Measurements from ENCODE around the gene PRR23E. TPM values are rescaled to one million over a fixed set of nuclear protein-coding genes. Genes with fewer than 3 reads are reported as not detected.

The PRR23E gene
- total RNA-seq, 1 donor from 2014 or later, result not detected

DNA sequence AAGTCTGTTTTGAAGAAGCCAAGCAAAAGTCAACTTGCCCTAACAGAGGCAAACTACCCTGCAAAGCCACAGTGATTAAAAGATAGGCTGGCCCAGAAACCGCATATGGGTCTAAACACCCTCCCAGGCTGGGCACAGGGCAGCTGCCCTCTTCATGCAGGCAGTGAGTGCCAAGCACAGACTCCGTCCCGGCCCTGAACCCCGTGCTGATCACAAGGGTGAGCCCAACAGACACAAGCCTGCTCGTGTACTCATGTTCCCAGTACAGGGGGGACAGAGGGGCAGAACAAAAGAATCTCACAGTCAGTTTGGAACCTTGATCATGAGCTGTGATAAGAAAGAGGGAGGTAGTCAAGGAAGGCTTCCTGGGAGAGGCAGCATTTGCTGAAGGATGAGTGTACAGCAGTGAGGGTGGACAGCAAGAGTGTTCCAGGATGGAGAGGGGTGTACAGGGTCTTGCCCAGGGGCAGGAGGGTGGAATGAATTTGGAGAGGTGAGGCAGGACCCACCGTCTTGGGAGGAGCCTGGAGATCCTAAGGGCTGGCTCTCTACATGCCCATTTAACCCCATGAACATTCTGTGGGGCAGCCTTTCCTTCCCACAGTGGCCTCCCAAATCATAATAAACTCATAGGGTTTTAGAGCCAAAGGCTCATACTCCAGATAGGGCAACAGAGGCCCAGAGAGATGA, 43.2 kb upstream of the PRR23E start:
- no peaks in the 10 kb centered on the region for H3K4me1 Mint-ChIP-seq (ENCODE audit: low read depth)
- no peaks in the 10 kb centered on the region for H3K9me3 Mint-ChIP-seq (ENCODE audit: low read depth)

GRCh38 chr3:127150513-127151250, 42.2 kb upstream of the PRR23E start:
- Mint-ChIP-seq H3K36me3 (ENCODE audit: low read depth) (no peaks in the 10 kb centered on the region), H3K27ac (ENCODE audit: unreplicated experiment) (no peak overlapping the region), H3K4me1 (ENCODE audit: low read depth) (no peaks in the 10 kb centered on the region), H3K9me3 (ENCODE audit: low read depth) (no peaks in the 10 kb centered on the region), H3K27me3 (ENCODE audit: low read depth) (peaks cover 20% of the 10 kb centered on the region), H3K4me3 (ENCODE audit: unreplicated experiment) (no peak overlapping the region)
- no peak for TF ChIP-seq CTCF (IDR thresholded peaks at IDR 0.05)
- DNase-seq (ENCODE audit: low spot score), result peak; percentile 72

More for the DNA sequence above, 43.2 kb upstream of the PRR23E start:
- TF ChIP-seq CTCF (IDR thresholded peaks at IDR 0.05), result no peak
- no peaks in the 10 kb centered on the region for H3K36me3 Mint-ChIP-seq (ENCODE audit: low read depth)
- peaks cover 20% of the 10 kb centered on the region for H3K27me3 Mint-ChIP-seq (ENCODE audit: low read depth)
- no peak overlapping the region for H3K27ac Mint-ChIP-seq (ENCODE audit: unreplicated experiment)
- no peak overlapping the region for H3K4me3 Mint-ChIP-seq (ENCODE audit: unreplicated experiment)
- peak; percentile 53 for DNase-seq (ENCODE audit: low spot score)

DNA sequence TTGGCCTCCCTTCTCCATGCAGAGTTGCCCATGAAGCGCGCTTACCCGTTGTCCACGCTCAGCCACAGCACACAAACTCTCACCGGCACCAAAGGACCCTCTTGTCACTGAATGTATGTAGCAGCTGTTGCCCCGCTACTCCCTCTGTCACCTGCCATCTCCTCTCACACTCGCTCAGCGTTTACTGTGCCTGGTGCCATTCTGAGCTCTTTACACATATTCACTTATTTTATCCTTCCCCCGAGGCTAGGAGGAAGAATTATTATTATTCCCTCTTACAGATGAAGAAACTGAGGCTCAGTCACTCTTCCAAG, 41.7 kb upstream of the PRR23E start:
- no peaks in the 10 kb centered on the region for H3K4me1 Mint-ChIP-seq (ENCODE audit: low read depth)
- H3K27ac Mint-ChIP-seq (ENCODE audit: unreplicated experiment), result no peak overlapping the region
- peaks cover 20% of the 10 kb centered on the region for H3K27me3 Mint-ChIP-seq (ENCODE audit: low read depth)
- no peak overlapping the region for H3K4me3 Mint-ChIP-seq (ENCODE audit: unreplicated experiment)
- no peak for TF ChIP-seq CTCF (IDR thresholded peaks at IDR 0.05)
- no peak for DNase-seq (ENCODE audit: low spot score)
- no peaks in the 10 kb centered on the region for H3K36me3 Mint-ChIP-seq (ENCODE audit: low read depth)
- no peaks in the 10 kb centered on the region for H3K9me3 Mint-ChIP-seq (ENCODE audit: low read depth)

DNA sequence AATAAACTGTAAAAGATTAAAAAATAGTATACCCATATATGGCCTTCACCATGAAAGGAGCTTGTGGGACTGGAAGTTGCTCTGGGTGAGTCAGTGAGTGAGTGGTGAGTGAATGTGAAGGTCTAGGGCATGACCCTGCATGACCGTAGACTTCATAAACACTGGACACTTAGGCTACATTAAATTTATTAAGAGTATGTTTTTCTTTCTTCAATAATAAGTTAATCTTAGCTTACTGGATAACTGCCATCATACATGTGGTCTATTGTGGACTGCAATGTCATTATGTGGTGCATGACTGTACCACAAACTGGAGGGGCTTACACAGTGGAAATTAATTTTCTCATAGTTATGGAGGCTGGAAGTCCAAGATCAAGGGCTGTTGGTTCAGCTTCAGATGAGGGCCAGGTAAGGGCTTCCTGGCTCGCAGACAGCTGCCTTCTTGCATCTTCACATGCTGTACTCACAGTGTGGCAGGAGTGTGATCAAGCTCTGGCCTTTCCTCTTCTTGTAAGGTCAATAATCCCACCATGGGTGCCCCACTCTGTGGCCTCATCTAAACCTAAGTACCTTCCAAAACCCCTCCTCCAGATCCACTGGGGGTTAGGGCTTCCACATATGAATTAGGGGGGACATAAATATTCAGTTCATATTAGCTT, 40.8 kb upstream of the PRR23E start:
- Mint-ChIP-seq H3K27ac (ENCODE audit: unreplicated experiment) (no peak overlapping the region), H3K4me1 (ENCODE audit: low read depth) (no peaks in the 10 kb centered on the region), H3K4me3 (ENCODE audit: unreplicated experiment) (no peak overlapping the region), H3K9me3 (ENCODE audit: low read depth) (no peaks in the 10 kb centered on the region), H3K27me3 (ENCODE audit: low read depth) (peaks cover 26% of the 10 kb centered on the region), H3K36me3 (ENCODE audit: low read depth) (no peaks in the 10 kb centered on the region)
- peak; percentile 0 for DNase-seq (ENCODE audit: low spot score)
- TF ChIP-seq CTCF (IDR thresholded peaks at IDR 0.05), result no peak

DNA sequence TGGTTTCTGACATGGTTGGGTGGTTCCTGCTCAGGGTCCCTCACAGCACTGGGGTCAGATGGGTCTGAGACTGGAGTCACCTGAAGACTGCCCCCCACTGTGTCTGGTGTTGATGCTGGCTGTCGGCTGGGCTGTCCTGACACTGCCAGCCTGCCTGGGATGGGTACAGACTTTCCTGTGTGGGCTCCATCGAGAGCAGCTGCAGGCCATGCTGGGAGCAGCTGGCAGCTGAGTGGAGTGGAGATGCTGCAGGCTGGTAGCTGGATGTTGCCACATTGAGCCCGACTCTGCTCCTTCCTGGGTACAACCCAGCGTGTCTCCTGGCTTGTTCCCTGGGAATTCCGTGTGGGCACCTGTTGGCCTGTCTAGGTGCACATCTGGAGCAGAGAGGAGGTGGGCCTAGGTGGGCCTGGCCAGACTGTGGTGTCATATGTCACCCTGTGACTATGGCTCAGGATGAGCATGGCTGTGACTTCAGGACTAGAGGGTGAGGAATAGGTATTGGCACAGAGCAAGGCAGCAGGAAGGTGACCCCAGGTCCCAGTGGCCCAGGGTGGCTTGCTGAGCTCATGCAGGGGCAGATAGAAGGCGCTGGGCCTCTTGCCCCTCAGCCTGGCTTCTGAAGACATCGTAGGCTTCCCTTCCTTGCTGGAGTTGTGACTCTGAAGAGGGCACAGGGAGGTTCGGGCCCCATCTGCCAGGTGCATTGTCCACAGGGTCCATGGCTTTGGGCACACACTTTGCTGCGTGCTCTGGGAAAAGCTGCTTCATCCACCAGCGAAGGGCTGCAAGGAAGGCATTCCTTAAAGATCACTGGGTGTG, 40.0 kb upstream of the PRR23E start:
- DNase-seq (ENCODE audit: low spot score), result peak; percentile 81
- Mint-ChIP-seq H3K27me3 (ENCODE audit: low read depth) (peaks cover 24% of the 10 kb centered on the region), H3K27ac (ENCODE audit: unreplicated experiment) (no peak overlapping the region), H3K4me1 (ENCODE audit: low read depth) (no peaks in the 10 kb centered on the region), H3K36me3 (ENCODE audit: low read depth) (no peaks in the 10 kb centered on the region), H3K9me3 (ENCODE audit: low read depth) (no peaks in the 10 kb centered on the region), H3K4me3 (ENCODE audit: unreplicated experiment) (no peak overlapping the region)
- no peak for TF ChIP-seq CTCF (IDR thresholded peaks at IDR 0.05)

Data from chondrocyte (in vitro differentiated cells).